Skeletal muscle cell (primary cell): ENCODE data around the gene DCAF12.

Source experiments
- DNase-seq: peaks from one replicate; pipeline ENCODE4 v3.0.0-alpha.2; 2010; ENCODE audit warnings: low read depth
- H3K4me3 ChIP-seq: 2 replicates; pipeline ENCODE4 v1.5.1; 2011; ENCODE audit warnings: low read depth, mild to moderate bottlenecking, control low read depth, low read length, moderate library complexity

The DCAF12 gene

DNA sequence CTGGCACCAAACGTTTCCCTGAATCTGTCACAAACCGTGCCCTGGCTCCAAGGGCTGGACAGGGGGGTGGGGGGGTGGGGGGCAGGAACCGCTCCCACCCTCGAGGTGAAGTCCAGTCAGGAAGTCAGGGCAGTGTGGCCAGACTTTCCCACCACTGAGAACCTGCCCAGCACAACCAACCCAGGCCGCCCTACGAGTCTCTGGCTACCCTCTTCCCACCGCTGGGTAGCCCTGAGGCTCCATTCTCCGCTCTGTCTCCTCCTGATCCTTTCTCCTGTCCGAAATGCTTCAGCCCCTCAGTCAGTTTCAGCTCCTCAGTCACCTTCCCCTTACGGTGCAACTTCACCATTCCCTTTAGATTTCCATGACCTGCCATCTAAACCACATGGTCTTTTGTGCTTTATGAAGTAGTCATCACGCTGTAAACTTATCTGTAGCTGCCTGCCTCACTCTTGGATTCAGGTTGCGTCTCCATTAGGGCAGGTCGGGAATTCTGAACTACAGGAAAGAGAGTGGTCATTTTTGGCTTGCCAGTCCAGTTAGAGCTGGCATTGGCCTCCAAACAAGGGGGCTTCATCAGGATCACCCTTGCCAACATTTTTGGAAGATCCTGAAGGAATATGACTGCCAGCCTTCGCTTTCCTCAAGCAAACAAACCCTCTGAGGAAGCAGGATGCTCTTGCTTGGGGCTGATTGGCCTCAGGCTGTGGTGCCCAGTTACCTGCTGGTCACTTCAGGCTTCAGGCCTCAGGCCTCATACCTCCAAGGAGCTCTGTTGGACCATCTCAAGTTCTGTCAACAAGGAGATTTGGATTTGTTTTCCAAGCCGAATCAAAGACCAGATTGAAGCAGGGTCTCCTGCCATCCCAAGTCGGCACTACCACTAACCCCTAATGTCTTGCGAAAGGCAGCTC is 794 bp upstream of the DCAF12 start:
- H3K4me3 ChIP-seq = peak overlapping the region; percentile 99
- no peak for DNase-seq

DNA sequence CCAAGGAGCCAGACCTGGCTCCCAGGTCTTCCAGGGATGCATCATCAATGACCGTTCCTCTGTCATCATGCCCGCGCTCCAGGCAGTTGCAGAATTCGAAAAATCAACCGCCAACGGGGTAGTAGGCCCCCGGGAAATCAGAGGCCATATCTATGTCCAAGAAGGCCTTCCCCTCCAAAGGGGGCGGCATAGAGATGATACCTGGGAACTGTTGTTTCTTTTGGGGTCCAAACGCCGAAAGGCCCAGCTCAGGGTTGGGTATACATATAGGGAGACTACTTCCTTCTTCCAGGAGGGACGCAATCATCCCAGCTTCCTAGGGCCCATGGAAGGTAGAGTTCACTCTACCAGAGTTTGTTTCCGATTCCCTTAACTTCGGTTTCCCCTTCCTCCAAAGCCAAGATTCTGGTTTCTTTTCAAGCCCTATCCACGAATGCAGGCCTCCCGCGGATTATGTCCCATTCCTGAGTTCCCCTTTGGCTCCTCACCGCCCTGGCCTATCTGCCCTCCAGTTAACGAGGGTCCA is 754 bp downstream of the DCAF12 start:
- H3K4me3 ChIP-seq = peak overlapping the region; percentile 99
- DNase-seq = no peak

DNA sequence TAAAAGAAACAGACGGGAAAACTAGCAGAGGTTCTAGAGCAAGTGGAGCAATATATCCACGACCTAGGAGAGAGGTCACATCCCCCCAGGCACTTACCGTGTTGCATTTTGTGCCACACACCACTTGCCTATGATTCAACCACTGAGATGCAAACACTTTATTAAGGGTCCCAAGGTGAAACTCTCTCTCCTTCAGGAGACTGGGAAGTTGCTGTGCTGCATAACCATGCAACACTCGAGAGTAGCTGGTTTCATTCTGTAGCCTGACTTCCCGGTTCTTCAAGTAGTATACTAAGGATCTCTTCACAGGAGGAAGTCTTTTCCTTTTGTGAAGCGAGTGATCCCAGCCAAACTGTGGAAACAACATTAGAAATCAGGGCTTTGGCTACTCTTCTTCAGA is 1.6 kb downstream of the DCAF12 start:
- H3K4me3 ChIP-seq = peak overlapping the region; percentile 99
- no peak for DNase-seq

DNA sequence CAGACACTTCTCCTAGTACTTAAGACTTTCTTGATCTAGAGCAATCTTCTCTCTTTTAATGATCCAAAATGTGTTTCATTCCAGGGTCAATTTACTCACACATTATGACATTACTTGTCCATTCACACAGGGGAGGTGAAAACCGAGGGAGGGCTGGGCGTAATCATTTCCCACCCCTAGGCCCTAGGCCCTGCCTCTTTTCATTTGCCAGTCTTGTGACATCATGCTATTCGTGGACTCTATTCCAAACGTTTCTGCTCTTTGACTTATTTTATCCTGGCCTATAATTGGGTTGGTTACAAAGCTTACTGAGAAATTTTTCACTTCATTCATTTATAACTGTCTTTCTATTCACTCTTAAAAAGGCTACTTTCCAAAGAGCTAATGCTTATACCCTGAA is 2.4 kb downstream of the DCAF12 start:
- H3K4me3 ChIP-seq = no peak overlapping the region
- DNase-seq = no peak

DNA sequence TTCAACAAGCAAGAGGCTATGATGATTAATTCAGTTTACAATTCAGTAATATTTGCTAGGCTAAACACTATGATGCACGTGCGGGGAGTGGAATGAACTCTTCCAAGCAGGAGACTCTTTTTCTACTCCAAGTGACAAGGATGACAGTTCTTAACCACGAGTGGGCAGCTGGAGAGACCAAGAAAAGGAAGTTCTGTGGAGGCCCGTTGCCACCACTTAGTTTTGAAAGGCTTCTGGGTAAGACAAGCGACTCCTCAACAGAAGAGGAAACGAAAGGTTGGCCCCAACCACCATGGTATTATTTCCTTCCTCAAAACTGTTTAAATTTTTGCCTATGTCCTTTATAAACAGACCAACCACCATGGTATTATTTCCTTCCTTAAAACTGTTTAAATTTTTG is 2.8 kb downstream of the DCAF12 start:
- DNase-seq = no peak
- H3K4me3 ChIP-seq = no peak overlapping the region

DNA sequence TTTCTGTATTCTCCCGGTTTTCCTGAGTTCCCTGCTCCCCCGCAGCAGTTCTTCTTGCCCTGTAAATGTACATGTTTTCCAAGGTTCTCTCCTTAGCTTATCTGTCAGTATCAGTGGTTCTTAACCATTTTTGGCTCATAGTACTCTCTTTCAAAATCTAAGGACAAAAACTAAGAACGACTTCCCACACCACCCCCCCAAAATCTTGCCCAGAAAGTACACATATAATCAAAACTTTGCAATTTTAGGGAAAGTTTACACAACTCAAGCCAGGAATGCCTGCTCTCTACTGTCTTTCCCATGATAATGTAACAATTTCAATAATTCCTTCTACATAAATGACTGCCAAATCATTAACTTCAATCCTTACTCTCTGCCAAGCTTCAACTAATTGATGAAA is 4.5 kb downstream of the DCAF12 start:
- DNase-seq = no peak
- H3K4me3 ChIP-seq = no peak overlapping the region

DNA sequence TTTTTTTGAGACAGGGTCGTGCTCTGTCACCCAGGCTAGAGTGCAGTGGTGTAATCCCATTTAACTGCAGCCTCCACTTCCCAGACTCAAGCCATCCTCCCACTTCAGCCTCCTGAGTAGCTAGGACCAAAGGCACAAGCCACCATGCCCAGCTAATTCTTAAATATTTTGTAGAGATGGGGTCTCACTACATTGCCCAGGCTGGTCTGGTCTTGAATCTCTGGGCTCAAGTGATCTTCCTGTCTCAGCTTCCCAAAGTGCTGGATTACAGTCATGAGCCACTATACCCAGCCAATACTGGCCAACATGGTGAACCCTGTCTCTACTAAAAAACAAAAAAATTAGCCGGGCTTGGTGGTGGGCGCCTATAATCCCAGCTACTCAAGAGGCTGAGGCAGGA is 6.8 kb downstream of the DCAF12 start:
- H3K4me3 ChIP-seq = no peak overlapping the region

DNA sequence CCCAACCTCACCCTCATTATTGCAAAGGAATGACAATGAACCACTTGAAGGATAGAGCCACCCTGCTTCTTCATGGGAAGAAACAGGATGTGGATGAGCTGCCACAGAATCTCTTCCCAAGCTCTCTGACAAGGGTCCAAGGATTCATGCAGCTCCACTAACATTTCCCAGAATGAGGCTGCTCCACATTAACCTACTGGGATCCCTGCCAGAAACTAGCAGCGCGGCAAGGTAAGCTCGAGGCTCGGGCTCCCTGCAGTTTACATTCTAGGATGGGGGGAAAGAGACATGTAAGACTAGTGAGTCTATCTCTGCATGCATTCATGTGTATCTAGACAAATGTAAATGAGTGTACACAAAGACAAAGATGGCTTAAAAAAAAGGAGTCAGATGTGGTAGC is 12.1 kb downstream of the DCAF12 start:
- no peak for DNase-seq

More for the DNA sequence above, 6.8 kb downstream of the DCAF12 start:
- DNase-seq = no peak

DNA sequence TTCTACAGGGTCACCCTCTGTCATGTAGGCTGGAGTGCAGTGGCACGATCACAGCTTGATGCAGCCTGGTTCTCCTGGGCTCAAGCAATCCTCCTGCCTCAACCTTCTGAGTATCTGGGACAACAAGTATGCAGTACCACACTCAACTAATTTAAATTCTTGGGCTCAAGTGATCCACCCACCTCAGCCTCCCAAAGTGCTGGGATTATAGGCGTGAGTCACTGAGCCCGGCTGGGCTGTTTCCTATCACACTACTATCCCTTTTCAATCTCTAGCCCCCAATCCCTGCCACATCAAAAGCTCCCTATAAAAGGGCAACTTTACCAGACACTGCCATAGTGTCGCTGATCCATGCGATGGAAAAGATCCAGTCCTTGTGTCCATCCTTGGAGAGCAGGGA is 20.4 kb downstream of the DCAF12 start:
- no peak for DNase-seq
- H3K4me3 ChIP-seq = no peak overlapping the region

More for the DNA sequence above, 12.1 kb downstream of the DCAF12 start:
- no peak overlapping the region for H3K4me3 ChIP-seq

DNA sequence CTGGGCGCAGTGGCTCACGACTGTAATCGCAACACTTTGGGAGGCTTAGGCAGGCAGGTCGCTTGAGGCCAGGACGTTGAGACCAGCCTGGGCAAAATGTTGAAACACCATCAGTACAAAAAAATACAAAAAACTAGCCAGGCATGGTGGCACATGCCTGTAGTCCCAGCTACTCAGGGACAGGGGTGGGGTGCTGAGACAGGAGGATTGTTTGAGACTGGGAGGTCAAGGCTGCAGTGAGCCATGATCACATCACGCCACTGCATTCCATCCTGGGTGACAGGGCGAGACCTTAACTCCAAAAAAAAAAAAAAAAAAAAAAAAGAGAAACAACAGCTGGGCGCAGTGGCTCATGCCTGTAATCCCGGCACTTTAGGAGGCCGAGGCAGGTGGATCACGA is 23.7 kb downstream of the DCAF12 start:
- no peak overlapping the region for H3K4me3 ChIP-seq
- no peak for DNase-seq

DNA sequence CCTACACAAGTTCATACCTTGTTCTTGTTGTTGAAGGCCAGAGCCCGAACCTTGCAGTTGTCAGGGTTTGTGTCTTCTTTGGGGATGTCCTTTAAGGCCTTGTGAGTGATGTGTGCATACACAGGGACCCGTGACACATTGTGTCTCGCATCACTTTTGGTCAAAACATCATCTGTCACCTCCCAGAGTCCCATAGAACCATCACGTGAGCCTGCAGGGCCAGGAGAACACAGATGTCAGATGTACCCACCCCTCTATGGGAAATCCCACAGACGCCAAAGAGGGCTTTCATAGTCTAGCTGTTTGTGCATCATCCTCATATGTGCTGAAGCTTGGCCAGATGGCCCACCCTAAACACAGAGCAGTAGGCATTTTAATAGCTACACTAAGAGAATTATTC is 28.2 kb downstream of the DCAF12 start:
- H3K4me3 ChIP-seq = no peak overlapping the region
- DNase-seq = no peak

DNA sequence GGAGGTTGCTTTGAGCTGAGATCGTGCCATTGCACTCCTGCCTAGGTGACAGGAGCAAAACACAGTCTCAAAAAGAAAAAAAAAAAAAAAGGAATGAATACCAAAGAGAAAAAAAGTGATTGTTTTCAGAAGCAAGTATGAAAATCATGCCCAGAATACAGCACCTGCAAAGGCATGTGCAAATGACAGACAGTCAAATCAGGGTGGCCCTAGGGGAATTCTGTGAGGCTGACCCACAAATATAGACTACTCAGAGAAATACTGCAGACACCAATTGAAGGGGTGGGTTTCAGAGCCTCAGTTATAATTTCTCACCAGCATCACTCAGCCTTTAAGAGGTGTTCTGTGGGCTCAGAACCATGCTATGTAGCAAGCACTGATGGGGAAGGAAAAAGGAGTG is 28.6 kb downstream of the DCAF12 start:
- H3K4me3 ChIP-seq = no peak overlapping the region
- no peak for DNase-seq

DNA sequence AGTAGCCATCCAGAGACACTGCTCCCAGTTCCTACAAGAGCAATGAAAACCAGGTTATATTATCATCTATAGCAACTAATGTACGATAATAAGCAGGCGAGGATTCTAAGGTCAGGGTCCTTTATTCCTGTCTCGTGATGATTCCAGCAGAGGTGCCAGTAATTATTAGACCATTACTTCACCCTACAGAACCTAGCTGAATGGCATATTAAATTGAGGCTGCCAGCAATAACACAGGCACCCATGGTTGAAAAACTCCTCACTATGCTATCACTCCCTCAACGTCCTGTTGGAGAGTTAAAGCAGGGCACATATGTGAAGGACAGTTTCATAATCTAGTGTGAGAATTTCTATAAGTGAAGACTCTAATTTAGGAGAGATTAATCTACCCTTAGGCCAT is 29.7 kb downstream of the DCAF12 start:
- H3K4me3 ChIP-seq = no peak overlapping the region
- no peak for DNase-seq

DNA sequence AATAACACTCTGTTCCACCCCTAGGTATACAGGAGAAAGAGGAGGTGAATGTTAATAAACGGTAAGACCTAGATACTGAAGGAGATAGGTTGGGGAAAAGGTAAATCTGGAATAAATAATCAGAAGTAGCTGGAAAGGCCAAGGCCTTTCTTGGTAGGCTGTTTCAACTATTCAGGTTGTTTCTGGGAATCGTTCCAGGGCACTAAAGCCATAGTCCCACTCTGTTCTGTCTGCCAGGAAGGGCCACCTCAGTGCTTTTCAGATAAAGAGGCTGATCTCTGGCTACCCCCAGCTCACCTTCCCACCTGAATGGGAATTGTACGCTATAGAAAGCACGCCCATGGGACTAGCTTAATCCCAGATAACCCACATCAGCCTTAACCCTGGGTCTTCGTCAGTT is 32.9 kb downstream of the DCAF12 start:
- no peak for DNase-seq
- H3K4me3 ChIP-seq = no peak overlapping the region

DNA sequence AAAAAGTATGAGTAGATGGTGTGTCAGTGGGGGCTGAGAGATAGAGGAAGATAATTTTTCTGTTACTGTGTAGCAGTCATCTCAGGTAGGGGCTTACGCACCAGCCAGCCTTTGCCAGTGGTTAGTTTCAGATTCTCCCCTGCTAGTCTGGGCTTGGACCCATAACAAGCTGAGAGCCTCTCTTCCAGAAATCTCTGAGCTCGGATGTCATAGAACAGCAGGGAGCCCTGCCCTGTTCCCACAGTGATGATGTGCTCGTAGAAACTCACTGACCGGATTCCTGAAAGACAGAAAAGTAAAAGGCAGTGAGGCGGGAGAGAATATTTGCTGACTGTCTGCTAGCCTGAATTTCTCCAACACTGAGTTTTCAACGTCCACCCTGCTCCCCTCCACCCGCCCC is 37.2 kb downstream of the DCAF12 start:
- no peak overlapping the region for H3K4me3 ChIP-seq
- DNase-seq = no peak

DNA sequence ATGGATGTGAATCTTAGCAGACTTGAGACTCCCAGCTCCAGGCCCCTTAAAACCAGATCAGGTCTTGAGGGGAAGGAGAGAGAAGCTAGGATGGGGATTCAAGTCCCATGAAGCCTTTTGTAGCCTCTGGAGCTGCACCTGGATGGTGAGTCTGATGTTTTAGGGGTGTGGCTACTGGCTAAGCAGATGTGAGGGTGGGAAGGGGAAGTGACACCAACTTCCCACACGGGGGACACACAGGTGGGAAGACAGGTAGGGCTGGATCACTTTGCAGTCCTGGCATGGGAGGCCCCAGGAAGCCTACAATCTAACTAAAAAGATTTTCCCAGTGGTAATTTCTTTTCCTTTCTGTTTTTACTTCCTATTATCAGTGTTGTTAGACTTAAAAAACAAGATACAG is 39.1 kb downstream of the DCAF12 start:
- no peak for DNase-seq
- H3K4me3 ChIP-seq = no peak overlapping the region

DNA sequence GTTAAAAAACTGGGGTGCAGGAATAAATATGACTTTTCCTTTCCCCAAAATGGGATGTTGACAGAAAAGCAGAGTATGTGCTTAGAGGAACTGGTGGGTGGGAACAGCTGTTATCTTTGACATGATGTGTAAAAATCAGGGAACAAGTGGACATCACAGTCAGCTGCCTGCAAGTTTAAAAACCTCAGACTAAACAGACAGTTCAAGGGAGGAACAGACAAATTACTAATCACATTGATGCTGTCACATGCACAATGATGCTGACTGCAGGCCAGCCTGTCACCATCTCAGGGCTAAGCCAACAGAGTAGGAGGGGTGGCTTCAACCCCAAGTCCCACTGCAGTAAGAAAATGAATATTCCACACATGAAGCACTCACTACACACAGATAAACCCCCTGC is 39.6 kb downstream of the DCAF12 start:
- peak; percentile 18 for DNase-seq
- H3K4me3 ChIP-seq = no peak overlapping the region

DNA sequence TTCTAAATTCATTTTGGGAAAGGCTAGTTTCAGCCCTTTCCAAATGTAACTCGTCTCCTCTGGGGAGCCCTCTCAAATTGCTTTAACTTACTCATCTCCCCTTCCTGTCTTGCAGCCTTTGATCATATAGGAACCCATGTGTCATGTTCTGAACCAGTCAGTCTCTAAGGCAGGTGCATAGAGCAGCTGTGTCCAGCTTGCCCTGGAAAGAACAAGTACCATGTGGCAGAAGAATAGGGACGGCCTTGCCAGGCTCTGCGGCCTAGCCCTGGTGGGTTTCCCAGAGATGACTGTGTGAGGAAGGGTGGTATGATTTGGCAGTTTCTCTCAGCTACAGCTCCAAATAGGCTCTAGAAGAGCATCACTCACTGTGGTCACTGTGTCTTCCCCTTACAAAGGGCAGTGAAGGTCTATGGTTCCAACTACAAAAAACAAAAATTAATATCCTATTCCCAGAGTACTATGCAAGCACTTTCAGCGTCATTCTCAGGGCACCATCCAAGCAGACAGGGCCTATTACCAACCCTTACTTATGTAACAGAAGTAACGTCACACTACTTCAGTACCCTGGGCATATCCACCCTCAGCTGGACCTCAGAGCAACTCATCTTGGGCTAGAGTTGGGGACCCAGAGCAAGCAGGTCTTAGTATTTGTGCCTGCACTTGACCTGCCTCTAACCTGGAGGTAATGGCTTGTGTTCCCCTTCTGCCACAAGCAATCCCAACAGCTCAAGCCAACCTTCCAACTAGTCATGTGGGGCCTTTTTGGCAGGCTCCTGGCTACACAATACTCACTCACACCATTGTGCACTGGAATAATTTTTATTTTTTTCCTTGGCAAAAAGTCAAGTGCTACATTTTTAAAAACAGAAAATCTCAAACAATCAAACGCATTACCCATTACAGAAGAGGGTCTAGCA is 40.7 kb downstream of the DCAF12 start:
- H3K4me3 ChIP-seq = no peak overlapping the region
- DNase-seq = peak; percentile 25

DNA sequence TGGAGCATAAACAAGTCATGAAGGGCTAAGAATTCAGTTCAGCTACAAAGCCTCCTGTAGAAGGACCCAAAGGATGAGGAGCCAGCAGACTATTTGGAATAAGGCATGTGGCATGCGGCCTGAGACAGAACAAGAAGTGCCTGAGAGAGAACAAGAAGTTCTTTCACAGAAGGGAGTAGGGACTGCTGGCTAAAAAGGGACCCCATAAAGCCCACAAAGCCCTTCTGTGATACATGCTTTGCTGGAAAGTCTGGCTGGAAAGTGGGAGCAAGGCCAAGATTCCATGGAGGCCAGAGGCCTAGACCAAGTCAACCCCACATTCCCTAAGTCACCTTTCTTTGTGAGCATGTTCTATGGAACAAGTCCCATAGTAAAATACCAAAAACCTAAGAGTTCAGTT is 41.9 kb downstream of the DCAF12 start:
- no peak overlapping the region for H3K4me3 ChIP-seq
- DNase-seq = peak; percentile 13

DNA sequence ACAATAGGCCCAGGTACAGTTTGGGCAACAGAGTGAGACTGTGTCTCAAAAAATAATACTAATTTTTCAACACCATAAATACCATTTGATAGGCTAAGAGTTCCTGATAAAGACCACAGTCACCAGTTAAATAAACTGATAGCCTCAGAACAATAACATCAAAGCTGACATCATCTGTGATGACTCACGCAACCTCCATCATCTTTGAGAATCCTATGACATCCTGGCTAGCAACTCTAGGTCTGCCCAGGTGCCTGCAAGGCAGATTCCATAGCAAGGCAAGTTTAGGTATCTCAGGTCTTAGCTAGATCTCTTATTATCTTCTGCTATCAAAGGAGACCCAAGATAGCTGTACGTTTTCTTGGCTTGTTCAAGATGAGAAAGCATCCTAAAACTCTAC is 47.3 kb downstream of the DCAF12 start:
- no peak overlapping the region for H3K4me3 ChIP-seq
- DNase-seq = no peak
